ENCODE data around the gene ATP1A2. TPM values are rescaled to one million over a fixed set of nuclear protein-coding genes. Genes with fewer than 3 reads are reported as not detected.

ATP1A2 gene
- total RNA-seq, 1 donor from 2014 or later: 0.04 TPM

GRCh38 chr1:160167056-160167455 is 51.5 kb downstream of the ATP1A2 start:
- Histone ChIP-seq H3K4me3 (ENCODE audit: low read depth, low read length) (no peak overlapping the region), H3K27me3 (ENCODE audit: control insufficient read depth, insufficient read depth, low read length) (no peaks in the 10 kb centered on the region), H3K36me3 (ENCODE audit: control insufficient read depth, insufficient read depth, low read length) (no peaks in the 10 kb centered on the region)
- TF ChIP-seq CTCF (IDR thresholded peaks at IDR 0.05; ENCODE audit: insufficient read depth, low read length, poor library complexity, severe bottlenecking): no peak
- DNase-seq (ENCODE audit: low read depth): no peak

GRCh38 chr1:160167580-160167979 is 52.0 kb downstream of the ATP1A2 start:
- Histone ChIP-seq H3K4me3 (ENCODE audit: low read depth, low read length) (no peak overlapping the region), H3K27me3 (ENCODE audit: control insufficient read depth, insufficient read depth, low read length) (no peaks in the 10 kb centered on the region), H3K36me3 (ENCODE audit: control insufficient read depth, insufficient read depth, low read length) (no peaks in the 10 kb centered on the region)
- TF ChIP-seq CTCF (IDR thresholded peaks at IDR 0.05; ENCODE audit: insufficient read depth, low read length, poor library complexity, severe bottlenecking): no peak
- DNase-seq (ENCODE audit: low read depth): no peak

GRCh38 chr1:160168016-160168415 is 52.5 kb downstream of the ATP1A2 start:
- no peak for TF ChIP-seq CTCF (IDR thresholded peaks at IDR 0.05; ENCODE audit: insufficient read depth, low read length, poor library complexity, severe bottlenecking)
- Histone ChIP-seq H3K27me3 (ENCODE audit: control insufficient read depth, insufficient read depth, low read length) (no peaks in the 10 kb centered on the region), H3K4me3 (ENCODE audit: low read depth, low read length) (no peak overlapping the region), H3K36me3 (ENCODE audit: control insufficient read depth, insufficient read depth, low read length) (no peaks in the 10 kb centered on the region)
- DNase-seq (ENCODE audit: low read depth): no peak

GRCh38 chr1:160168609-160169369 is 53.2 kb downstream of the ATP1A2 start:
- Histone ChIP-seq H3K36me3 (ENCODE audit: control insufficient read depth, insufficient read depth, low read length) (no peaks in the 10 kb centered on the region), H3K4me3 (ENCODE audit: low read depth, low read length) (no peak overlapping the region)

GRCh38 chr1:160169553-160170399 is 54.2 kb downstream of the ATP1A2 start:
- H3K36me3 ChIP-seq (ENCODE audit: control insufficient read depth, insufficient read depth, low read length): no peaks in the 10 kb centered on the region
- H3K4me3 ChIP-seq (ENCODE audit: low read depth, low read length): no peak overlapping the region
- TF ChIP-seq CTCF (IDR thresholded peaks at IDR 0.05; ENCODE audit: insufficient read depth, low read length, poor library complexity, severe bottlenecking): no peak
- DNase-seq (ENCODE audit: low read depth): no peak
- no peaks in the 10 kb centered on the region for H3K27me3 ChIP-seq (ENCODE audit: control insufficient read depth, insufficient read depth, low read length)

More at GRCh38 chr1:160168609-160169369, 53.2 kb downstream of the ATP1A2 start:
- no peak for TF ChIP-seq CTCF (IDR thresholded peaks at IDR 0.05; ENCODE audit: insufficient read depth, low read length, poor library complexity, severe bottlenecking)
- H3K27me3 ChIP-seq (ENCODE audit: control insufficient read depth, insufficient read depth, low read length): no peaks in the 10 kb centered on the region
- DNase-seq (ENCODE audit: low read depth): no peak

Measured in kidney epithelial cell (primary cell).